22Rv1 (cell line): ENCODE results near the gene NCBP1.

Experiments
- H3K27ac ChIP-seq: fragments of 450-650 bp; 2 replicates; pipeline ENCODE4 v1.5.1; 2017
- ZFX ChIP-seq: fragments of 450-650 bp; IDR thresholded peaks from 2 replicates; pipeline ENCODE4 v1.6.1; 2017; ENCODE audit warnings: antibody characterized with exemption, borderline replicate concordance
- TF ChIP-seq, protein P1 (sequence below): fragments of 450-650 bp; IDR thresholded peaks from 2 replicates; pipeline ENCODE4 v1.5.1; 2017; ENCODE audit warnings: mild to moderate bottlenecking

Gene NCBP1

DNA sequence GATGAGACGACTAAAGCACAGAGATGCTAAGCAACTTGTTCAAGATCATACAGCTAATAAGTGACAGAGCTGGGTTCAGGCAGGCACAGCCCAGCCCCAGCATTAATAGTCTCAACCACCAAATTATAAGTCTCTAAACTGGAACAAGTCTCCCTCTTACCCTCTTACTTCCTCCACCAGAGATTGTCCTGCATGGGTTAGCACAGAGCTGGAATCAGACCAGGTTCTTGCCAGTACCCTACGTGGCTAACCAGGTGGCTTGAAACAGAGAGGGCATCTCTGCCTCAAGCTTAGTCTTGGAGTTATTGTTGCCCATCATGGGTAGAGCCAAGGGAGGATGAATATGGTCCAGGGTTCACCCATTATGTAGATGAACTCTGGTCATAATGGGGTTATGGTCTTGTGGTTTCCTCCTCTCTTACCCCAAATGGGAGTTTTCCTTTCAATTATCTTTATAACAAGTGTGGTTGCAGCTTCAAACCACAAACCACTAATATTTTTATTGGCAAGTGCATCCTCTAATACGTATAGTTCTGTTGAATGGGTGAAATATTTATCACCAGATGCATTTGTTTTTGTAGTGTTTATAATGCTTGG, 71.8 kb downstream of the NCBP1 start:
- TF ChIP-seq ZFX, result no peak
- TF ChIP-seq, protein P1, sequence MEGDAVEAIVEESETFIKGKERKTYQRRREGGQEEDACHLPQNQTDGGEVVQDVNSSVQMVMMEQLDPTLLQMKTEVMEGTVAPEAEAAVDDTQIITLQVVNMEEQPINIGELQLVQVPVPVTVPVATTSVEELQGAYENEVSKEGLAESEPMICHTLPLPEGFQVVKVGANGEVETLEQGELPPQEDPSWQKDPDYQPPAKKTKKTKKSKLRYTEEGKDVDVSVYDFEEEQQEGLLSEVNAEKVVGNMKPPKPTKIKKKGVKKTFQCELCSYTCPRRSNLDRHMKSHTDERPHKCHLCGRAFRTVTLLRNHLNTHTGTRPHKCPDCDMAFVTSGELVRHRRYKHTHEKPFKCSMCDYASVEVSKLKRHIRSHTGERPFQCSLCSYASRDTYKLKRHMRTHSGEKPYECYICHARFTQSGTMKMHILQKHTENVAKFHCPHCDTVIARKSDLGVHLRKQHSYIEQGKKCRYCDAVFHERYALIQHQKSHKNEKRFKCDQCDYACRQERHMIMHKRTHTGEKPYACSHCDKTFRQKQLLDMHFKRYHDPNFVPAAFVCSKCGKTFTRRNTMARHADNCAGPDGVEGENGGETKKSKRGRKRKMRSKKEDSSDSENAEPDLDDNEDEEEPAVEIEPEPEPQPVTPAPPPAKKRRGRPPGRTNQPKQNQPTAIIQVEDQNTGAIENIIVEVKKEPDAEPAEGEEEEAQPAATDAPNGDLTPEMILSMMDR, result no peak
- no peak overlapping the region for H3K27ac ChIP-seq

DNA sequence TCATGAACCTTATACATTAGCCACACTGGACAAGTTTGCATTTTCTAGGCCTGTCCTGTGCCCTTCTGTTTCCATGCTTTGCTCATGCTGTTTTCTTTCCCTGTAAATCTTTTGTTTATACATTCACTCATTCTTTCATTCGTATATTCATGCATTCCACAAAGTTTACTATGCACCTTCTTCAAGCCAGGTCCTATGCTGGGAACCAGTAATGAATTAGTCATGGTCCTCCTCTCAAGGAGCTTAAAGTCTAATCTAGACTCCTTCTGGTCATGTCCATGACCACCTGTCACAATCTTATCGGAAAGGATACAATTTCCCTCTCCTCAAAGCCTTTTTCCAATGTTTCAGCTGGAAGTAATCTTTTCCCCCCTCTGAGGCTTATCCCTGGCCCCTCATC, 72.6 kb downstream of the NCBP1 start:
- TF ChIP-seq, protein P1, result no peak
- no peak for TF ChIP-seq ZFX
- no peak overlapping the region for H3K27ac ChIP-seq

DNA sequence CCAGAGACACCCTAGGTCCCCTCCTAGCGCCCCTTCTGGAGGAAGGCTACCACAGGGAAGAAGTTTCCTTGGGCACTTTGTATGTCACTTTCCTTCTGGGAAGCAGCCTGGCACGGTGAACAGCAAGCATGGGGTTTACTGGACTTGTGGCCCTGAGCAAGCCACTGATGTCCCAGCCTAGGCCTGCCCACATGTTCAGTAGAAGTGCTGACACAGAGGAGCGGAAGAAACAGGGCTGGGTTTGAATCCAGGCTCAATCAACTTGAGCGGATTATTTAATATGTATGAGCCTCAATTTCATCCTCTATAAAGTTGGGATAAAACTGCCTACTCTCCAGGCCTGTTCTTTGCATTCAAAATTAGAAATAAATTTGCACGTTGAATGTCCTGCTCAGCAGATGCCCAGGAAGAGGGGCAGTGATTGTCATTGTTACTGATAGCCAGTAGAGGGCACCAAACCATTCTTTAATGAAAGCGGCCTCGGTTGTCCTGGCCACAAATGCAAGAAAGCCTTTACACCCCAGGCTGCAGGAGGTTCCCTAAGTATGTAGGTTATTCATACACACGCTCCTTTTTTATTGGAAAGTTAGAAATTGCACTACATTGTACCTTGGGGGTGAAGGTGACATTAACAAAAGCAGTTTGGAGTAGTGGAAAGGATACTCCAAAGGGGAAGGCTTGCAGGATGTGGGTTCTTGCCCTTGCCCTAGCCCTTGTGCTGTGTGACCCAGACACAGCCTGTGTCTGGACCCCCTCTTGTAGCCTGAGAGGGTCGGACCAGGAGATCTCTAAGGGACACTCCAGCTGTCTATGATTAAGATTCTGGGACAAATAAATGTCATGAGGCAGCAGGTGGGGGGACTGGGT, 77.0 kb downstream of the NCBP1 start:
- TF ChIP-seq, protein P1, result peak; percentile 84
- TF ChIP-seq ZFX, result no peak

DNA sequence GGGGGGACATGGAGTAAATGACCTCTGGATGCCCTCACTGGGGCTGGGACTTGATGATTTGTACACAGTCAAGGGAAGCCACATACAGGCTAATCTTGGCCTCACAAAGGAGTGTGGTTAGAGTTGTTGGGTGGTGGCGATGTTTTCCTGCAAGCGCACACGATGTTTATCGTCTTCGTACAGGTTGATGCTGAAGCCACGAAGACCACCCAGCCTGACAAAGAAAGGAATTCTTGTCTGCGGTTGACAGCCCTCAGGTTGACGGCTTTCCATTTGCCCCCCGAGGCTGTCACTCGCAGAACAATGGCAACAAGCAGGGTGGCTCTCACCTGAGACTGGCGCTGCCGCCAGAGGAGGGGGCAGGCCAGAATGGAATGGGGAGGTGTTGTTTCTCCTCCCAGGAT, 77.6 kb downstream of the NCBP1 start:
- TF ChIP-seq, protein P1, result no peak
- TF ChIP-seq ZFX, result no peak
- H3K27ac ChIP-seq, result no peak overlapping the region

More for the DNA sequence above, 77.0 kb downstream of the NCBP1 start:
- H3K27ac ChIP-seq, result no peak overlapping the region

DNA sequence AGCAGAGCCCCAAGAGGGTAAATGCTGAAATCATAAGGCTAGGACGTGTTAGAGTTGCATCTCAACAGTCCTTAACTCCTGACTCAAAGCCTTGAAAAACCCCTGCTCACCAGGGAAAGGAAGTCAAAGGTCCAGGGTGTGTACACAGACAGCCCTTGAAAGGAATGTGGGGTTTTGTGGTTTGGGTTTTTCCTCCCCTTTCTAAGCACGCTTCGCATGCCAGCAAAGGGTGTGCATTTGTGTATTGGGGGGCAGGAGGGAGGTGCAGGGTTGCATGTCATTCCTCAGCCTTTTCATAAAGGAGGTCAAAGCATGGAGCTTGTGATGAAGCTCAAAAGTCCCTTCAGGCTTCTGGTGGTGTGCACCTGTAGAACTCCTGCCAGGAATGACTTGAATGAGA, 80.8 kb downstream of the NCBP1 start:
- TF ChIP-seq ZFX, result no peak
- TF ChIP-seq, protein P1, result no peak

DNA sequence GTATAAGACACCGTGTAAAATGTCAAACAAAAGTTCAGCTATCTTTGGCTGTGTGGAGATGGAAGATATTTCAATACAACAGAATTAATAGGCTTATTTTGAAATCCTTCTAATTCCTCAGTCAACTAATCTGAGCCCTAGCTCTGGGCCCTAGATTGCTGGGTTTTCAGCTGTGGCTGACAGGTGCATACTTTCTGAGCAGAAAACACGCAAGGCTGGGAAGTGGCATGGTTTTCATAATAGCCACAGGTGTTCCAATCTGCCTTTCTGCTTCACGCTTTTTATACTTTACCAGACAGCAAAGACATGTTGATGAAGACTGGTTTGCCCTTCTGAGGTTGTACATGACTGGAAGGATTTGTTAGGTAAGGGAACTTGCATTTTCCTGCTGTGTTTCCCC, 84.2 kb downstream of the NCBP1 start:
- no peak for TF ChIP-seq ZFX
- TF ChIP-seq, protein P1, result no peak
- H3K27ac ChIP-seq, result no peak overlapping the region

More for the DNA sequence above, 80.8 kb downstream of the NCBP1 start:
- no peak overlapping the region for H3K27ac ChIP-seq

DNA sequence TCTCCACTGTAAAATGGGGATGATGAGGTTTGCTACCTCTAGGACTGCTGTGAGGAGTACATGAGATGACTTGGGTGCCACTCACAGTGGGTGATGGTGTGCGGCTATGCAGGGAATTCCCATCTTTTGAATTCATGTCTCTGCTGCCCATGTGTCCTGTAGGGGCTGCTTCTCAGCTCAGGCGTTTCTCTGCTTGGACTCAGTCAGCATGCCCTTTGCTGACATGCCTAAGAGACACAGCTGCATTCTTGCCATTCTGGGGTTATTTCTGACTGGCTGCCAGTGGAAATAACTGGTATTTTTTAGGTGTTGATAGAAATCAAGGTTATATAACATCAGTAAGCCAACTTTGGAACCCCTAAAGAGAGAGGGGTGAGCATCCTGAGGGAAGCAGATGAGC, 87.8 kb downstream of the NCBP1 start:
- H3K27ac ChIP-seq, result no peak overlapping the region
- no peak for TF ChIP-seq ZFX
- TF ChIP-seq, protein P1, result no peak
